Adipocyte (in vitro differentiated cells): ENCODE results near the gene NMNAT1.
"Not testable (repeated sequence)": the region's sequence is repeated elsewhere in the genome, so short reads cannot be mapped to it uniquely, and the experiment has no call there.

Experiments used
- DNase-seq: peaks from one replicate; pipeline ENCODE4 v3.0.0-alpha.2; 2015; ENCODE audit warnings: low read depth
- H3K27me3 ChIP-seq: replicated peaks from 2 replicates; pipeline ENCODE4 v1.7.0; 2013; ENCODE audit warnings: mild to moderate bottlenecking, low read length, moderate library complexity; ENCODE audit not compliant: control insufficient read depth, insufficient read depth
- H3K36me3 ChIP-seq: 2 replicates; pipeline ENCODE4 v1.7.0; 2013; ENCODE audit warnings: low read length, mild to moderate bottlenecking, moderate library complexity; ENCODE audit not compliant: control insufficient read depth, insufficient read depth, severe bottlenecking
- H3K4me1 ChIP-seq: 2 replicates; pipeline ENCODE4 v1.7.0; 2013; ENCODE audit warnings: mild to moderate bottlenecking, low read length, moderate library complexity; ENCODE audit not compliant: control insufficient read depth, insufficient read depth
- H3K4me3 ChIP-seq: 2 replicates; pipeline ENCODE4 v1.7.0; 2013; ENCODE audit warnings: mild to moderate bottlenecking, low read length, moderate library complexity
- H3K9ac ChIP-seq: 2 replicates; pipeline ENCODE4 v1.7.0; 2013; ENCODE audit warnings: mild to moderate bottlenecking, low read length, moderate library complexity
- H3K9me3 ChIP-seq: 2 replicates; pipeline ENCODE4 v1.7.0; 2013; ENCODE audit warnings: mild to moderate bottlenecking, low read length, moderate library complexity; ENCODE audit not compliant: control insufficient read depth

The NMNAT1 gene

GRCh38 chr1:9992910-9993309, 49.6 kb downstream of the NMNAT1 start:
- H3K36me3 ChIP-seq: no peaks in the 10 kb centered on the region
- H3K9ac ChIP-seq: no peak overlapping the region
- H3K4me3 ChIP-seq: no peak overlapping the region
- peaks cover 14% of the 10 kb centered on the region for H3K4me1 ChIP-seq
- peaks cover 9% of the 10 kb centered on the region for H3K27me3 ChIP-seq
- H3K9me3 ChIP-seq: no peaks in the 10 kb centered on the region
- no peak for DNase-seq

GRCh38 chr1:9993561-9994075, 50.3 kb downstream of the NMNAT1 start:
- Histone ChIP-seq H3K9ac (no peak overlapping the region), H3K36me3 (no peaks in the 10 kb centered on the region), H3K4me3 (no peak overlapping the region), H3K27me3 (peaks cover 13% of the 10 kb centered on the region), H3K4me1 (peaks cover 14% of the 10 kb centered on the region), H3K9me3 (peaks cover 1% of the 10 kb centered on the region)
- DNase-seq: no peak

DNA sequence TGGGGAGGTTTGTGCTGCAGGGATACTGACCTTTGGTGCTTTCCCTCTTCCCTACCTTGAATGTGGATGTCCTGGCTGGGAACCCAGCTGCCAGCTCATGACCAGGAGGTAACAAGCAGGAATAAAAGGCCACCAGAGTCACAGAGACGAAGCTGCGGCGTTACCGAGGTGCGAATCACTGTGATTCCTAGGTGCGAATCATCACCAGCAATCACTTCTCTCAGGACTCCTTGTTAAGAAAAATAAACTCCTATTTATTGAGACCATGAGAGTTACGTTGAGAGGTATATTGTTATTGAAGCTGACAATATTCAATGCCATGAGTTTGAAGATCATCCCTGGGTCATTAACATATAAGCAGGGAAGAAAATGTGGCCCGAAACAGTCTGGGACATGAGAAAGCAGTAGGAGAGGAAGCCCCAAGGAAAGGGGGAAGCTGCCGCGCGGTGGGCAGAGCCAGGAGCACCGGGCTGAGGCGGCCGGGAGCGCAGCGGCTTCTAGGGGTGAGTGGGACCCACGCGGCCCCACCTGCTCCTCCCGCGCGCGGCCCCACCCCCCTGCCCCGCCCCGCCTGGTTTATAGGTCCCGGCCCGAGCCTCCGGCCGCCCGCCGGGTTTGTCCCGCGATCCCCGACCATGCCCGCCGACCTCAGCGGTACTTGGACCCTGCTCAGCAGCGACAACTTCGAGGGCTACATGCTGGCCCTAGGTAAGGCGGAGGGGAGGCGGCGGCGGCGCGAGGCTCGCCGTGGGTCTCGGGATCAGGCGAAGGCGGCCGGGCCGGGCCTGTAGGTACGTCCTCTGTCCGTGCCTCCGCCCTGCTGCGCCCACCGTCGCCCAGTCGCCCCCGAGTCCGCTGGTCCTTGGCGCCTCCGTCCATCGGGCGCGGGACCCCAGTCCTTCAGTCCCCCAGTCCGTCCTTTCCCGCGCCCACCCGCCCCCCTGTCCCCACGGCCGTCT, 53.6 kb downstream of the NMNAT1 start, which contains the start of gene RBP7:
TSS of gene RBP7 (plus strand) at position 605 of the 959 bp plus-strand sequence. CDS start at position 636, 31 bp downstream.
- peak; percentile 22 for DNase-seq
- Histone ChIP-seq H3K27me3 (peaks cover 17% of the 10 kb centered on the region), H3K4me3 (peak within 1 kb of the TSS; percentile 59)

GRCh38 chr1:10001016-10001665, 57.9 kb downstream of the NMNAT1 start:
- H3K9me3 ChIP-seq: peaks cover 5% of the 10 kb centered on the region
- H3K27me3 ChIP-seq: peaks cover 20% of the 10 kb centered on the region

More for the DNA sequence above, 53.6 kb downstream of the NMNAT1 start, which contains the start of gene RBP7:
- no peak within 1 kb of the TSS for H3K9ac ChIP-seq
- H3K4me1 ChIP-seq: no peaks in the 10 kb centered on the region
- H3K36me3 ChIP-seq: no peaks in the 10 kb centered on the region
- peaks cover 5% of the 10 kb centered on the region for H3K9me3 ChIP-seq

DNA sequence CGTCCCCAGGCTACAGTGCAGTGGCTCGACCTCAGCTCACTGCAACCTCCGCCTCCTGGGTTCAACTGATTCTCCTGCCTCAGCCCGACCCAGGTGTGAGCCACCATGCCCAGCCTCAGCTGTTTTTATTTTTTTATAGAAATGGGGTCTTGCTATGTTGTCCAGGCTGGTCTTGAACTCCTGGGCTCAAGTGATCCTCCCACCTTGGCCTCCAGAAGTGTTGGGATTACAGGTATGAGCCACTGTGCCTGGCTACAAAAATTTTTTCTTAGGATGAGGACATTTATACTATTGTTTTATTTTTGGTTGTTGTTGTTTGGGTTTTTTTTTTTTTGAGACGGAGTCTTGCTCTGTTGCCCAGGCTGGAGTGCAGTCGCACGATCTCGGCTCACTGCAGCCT, 62.0 kb downstream of the NMNAT1 start:
- not testable (repeated sequence) for H3K36me3 ChIP-seq, DNase-seq, H3K27me3 ChIP-seq, H3K4me3 ChIP-seq, H3K9me3 ChIP-seq, H3K9ac ChIP-seq, H3K4me1 ChIP-seq

More at GRCh38 chr1:10001016-10001665, 57.9 kb downstream of the NMNAT1 start:
- Histone ChIP-seq H3K36me3 (no peaks in the 10 kb centered on the region), H3K4me1 (no peaks in the 10 kb centered on the region), H3K9ac (no peak overlapping the region), H3K4me3 (no peak overlapping the region)
- no peak for DNase-seq

- Histone ChIP-seq H3K4me3 (no peak overlapping the region), H3K4me1 (no peaks in the 10 kb centered on the region), H3K27me3 (peaks cover 3% of the 10 kb centered on the region), H3K36me3 (no peaks in the 10 kb centered on the region), H3K9me3 (no peaks in the 10 kb centered on the region), H3K9ac (no peak overlapping the region)
- no peak for DNase-seq
Observed at GRCh38 chr1:10007169-10007568, 63.9 kb downstream of the NMNAT1 start.

DNA sequence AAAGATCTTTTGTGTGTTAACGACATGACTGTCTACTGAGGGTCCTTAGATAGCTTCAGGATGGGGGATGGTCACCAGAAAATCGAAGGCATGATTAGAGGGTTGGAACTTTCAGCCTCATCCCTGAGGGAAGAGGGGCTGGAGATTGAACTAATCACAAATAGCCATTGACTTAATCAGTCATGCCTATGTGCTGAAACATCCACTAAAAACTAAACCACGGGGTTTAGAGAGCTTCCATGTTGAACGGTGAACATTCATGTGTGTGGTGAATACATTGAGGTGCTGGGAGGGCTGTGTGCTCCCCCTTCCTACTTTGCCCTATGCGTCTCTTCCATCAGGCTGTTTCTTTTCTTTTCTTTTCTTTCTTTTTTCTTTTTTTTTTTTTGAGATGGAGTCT, 70.7 kb downstream of the NMNAT1 start:
- H3K4me3 ChIP-seq: no peak overlapping the region
- no peak for DNase-seq
- H3K9ac ChIP-seq: no peak overlapping the region
- no peaks in the 10 kb centered on the region for H3K27me3 ChIP-seq
- H3K9me3 ChIP-seq: no peaks in the 10 kb centered on the region
- peaks cover 7% of the 10 kb centered on the region for H3K4me1 ChIP-seq
- H3K36me3 ChIP-seq: no peaks in the 10 kb centered on the region

DNA sequence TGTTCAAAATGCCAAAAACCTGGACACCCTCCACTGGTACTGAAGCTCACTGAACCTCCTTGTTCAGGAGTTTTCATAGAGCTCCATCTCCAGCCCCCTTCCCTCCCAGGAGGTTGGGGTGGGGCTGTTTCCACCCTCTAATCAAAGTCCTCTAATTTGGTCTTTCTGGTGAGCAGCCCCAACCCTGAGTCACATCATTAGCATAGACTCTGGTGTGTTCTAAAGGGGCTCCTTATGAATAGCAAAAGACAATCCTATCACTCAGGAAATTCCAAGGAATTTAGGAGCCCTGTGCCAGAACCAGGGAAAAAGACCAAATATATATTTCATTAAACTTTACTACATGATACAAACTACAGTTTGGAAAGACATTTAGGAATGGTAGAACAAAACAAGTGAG, 76.3 kb downstream of the NMNAT1 start:
- no peaks in the 10 kb centered on the region for H3K36me3 ChIP-seq
- H3K4me1 ChIP-seq: peaks cover 7% of the 10 kb centered on the region
- no peaks in the 10 kb centered on the region for H3K27me3 ChIP-seq
- no peaks in the 10 kb centered on the region for H3K9me3 ChIP-seq
- no peak overlapping the region for H3K4me3 ChIP-seq
- no peak for DNase-seq
- H3K9ac ChIP-seq: no peak overlapping the region

GRCh38 chr1:10020086-10020485, 76.8 kb downstream of the NMNAT1 start:
- no peaks in the 10 kb centered on the region for H3K27me3 ChIP-seq
- H3K36me3 ChIP-seq: no peaks in the 10 kb centered on the region
- no peaks in the 10 kb centered on the region for H3K9me3 ChIP-seq
- DNase-seq: no peak
- H3K9ac ChIP-seq: no peak overlapping the region
- H3K4me1 ChIP-seq: peaks cover 7% of the 10 kb centered on the region
- H3K4me3 ChIP-seq: no peak overlapping the region

DNA sequence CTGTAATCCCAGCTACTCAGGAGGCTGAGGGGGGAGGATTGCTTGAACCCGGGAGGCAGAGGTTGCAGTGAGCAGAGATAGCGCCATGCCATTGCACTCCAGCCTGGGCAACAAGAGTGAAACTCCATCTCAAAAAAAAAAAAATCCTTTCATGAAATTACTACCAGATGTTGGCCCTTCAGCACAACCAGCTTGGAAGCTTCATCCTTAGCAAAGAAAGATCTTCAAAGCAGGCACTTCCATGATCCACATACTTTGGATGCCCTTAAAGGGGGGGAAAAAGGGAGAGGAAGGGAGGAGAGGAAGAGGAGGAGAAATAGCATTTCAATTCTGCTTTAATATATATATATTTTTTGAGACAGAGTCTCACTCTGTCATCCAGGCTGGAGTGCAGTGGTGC, 77.4 kb downstream of the NMNAT1 start:
- H3K4me3 ChIP-seq, H3K4me1 ChIP-seq, H3K9me3 ChIP-seq, H3K27me3 ChIP-seq, H3K9ac ChIP-seq, H3K36me3 ChIP-seq: not testable (repeated sequence)
- DNase-seq: peak; percentile 70

GRCh38 chr1:10021992-10022391, 78.7 kb downstream of the NMNAT1 start:
- H3K36me3 ChIP-seq, H3K4me3 ChIP-seq, H3K27me3 ChIP-seq, DNase-seq, H3K9me3 ChIP-seq, H3K4me1 ChIP-seq, H3K9ac ChIP-seq: not testable (repeated sequence)
